PFSK-1 (cell line): ENCODE data around the gene CTAGE9.

ENCODE experiments used
- FOXP2 ChIP-seq: optimal IDR thresholded peaks from 2 replicates; pipeline ENCODE3; 2011; ENCODE audit warnings: borderline replicate concordance, control low read depth, inconsistent platforms; ENCODE audit not compliant: insufficient read depth; ENCODE audit errors: extremely low read length, extremely low read depth
- POLR2AphosphoS5 ChIP-seq: IDR thresholded peaks from 2 replicates; pipeline ENCODE4 v1.6.1; 2012; ENCODE audit warnings: low read depth, mild to moderate bottlenecking, control low read depth, low read length, moderate library complexity
- REST ChIP-seq, 2 experiments: IDR thresholded peaks; 2 replicates each; pipeline versions ENCODE4 v1.6.1 to v1.8.0; 2011 to 2012; ENCODE audit warnings: low read depth in 2 of 2, low read length in 2 of 2, control low read depth in 1 of 2, inconsistent platforms in 1 of 2, mild to moderate bottlenecking in 1 of 2, moderate library complexity in 1 of 2; ENCODE audit not compliant: insufficient read depth in 1 of 2
- SIN3A ChIP-seq: IDR thresholded peaks from 2 replicates; pipeline ENCODE4 v1.6.1; 2012; ENCODE audit warnings: mild to moderate bottlenecking, low read length, moderate library complexity, borderline replicate concordance; ENCODE audit not compliant: insufficient read depth
- TAF1 ChIP-seq: IDR thresholded peaks from 2 replicates; pipeline ENCODE4 v1.6.1; 2012; ENCODE audit warnings: low read length, control low read depth, borderline replicate concordance; ENCODE audit not compliant: insufficient read depth

CTAGE9 gene

GRCh38 chr6:131744432-131745287 lies 33.8 kb upstream of the CTAGE9 start:
- no peak for TF ChIP-seq SIN3A

- TF ChIP-seq SIN3A (no peak), POLR2AphosphoS5 (no peak), TAF1 (no peak), FOXP2 (no peak), REST (IDR thresholded peaks at IDR 0.05; ENCODE audit: insufficient read depth in 1 of 2, low read depth in 2 of 2, low read length in 2 of 2) (no peak)
These were observed 31.0 kb upstream of the CTAGE9 start for GRCh38 chr6:131741688-131742393.

GRCh38 chr6:131740161-131740560 lies 29.3 kb upstream of the CTAGE9 start:
- TF ChIP-seq FOXP2 (no peak), SIN3A (no peak), POLR2AphosphoS5 (no peak), TAF1 (no peak), REST (IDR thresholded peaks at IDR 0.05; ENCODE audit: insufficient read depth in 1 of 2, low read depth in 2 of 2, low read length in 2 of 2) (no peak)

GRCh38 chr6:131739136-131739535 lies 28.3 kb upstream of the CTAGE9 start:
- TF ChIP-seq SIN3A: no peak
- TF ChIP-seq POLR2AphosphoS5: no peak
- no peak for TF ChIP-seq TAF1
- TF ChIP-seq FOXP2: no peak
- TF ChIP-seq REST (IDR thresholded peaks at IDR 0.05; ENCODE audit: insufficient read depth in 1 of 2, low read depth in 2 of 2, low read length in 2 of 2): no peak

- TF ChIP-seq POLR2AphosphoS5 (no peak), TAF1 (no peak), REST (IDR thresholded peaks at IDR 0.05; ENCODE audit: insufficient read depth in 1 of 2, low read depth in 2 of 2, low read length in 2 of 2) (no peak), FOXP2 (no peak), SIN3A (no peak)
These were observed 26.0 kb upstream of the CTAGE9 start for GRCh38 chr6:131736811-131737210.
